Measurements from ENCODE around the gene TEX22.

TEX22 gene

DNA sequence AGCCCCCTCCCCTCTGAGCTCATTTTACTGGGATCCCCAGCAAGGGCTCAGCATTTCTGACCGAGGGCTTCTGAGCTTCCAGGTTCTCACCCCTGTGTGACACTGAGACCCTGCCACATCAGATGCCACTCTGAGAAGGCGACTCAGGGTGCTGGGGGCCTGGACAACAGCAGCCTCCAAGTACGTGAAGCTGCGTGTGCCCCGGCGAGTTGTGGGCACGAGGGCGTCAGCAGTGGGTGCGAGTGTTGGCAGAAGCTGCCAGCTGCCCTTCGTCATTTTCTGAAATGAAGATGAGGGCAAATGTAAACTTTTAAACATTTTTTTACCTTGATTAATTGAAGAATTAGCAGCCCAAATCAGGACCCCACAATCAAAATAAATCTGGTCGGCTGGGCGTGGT, 32.7 kb upstream of the TEX22 start:
- DNase-seq (ENCODE audit: insufficient read length, low spot score) (no peak), FAIRE-seq (no peak)
- no peak for TF ChIP-seq POLR2A (IDR thresholded peaks at IDR 0.05; ENCODE audit: low read depth, low read length)
- TF ChIP-seq TAF1 (IDR thresholded peaks at IDR 0.05; ENCODE audit: low read depth, low read length): no peak
- TF ChIP-seq PAX5 (IDR thresholded peaks at IDR 0.05; ENCODE audit: insufficient read depth, low read length, severe bottlenecking): no peak
- no peak for TF ChIP-seq POLR2AphosphoS5 (IDR thresholded peaks at IDR 0.05; ENCODE audit: low read depth, low read length)
- no peak for TF ChIP-seq SPI1 (IDR thresholded peaks at IDR 0.05; ENCODE audit: low read depth, low read length)
- no peak for TF ChIP-seq POU2F2 (IDR thresholded peaks at IDR 0.05; ENCODE audit: low read depth, low read length)

DNA sequence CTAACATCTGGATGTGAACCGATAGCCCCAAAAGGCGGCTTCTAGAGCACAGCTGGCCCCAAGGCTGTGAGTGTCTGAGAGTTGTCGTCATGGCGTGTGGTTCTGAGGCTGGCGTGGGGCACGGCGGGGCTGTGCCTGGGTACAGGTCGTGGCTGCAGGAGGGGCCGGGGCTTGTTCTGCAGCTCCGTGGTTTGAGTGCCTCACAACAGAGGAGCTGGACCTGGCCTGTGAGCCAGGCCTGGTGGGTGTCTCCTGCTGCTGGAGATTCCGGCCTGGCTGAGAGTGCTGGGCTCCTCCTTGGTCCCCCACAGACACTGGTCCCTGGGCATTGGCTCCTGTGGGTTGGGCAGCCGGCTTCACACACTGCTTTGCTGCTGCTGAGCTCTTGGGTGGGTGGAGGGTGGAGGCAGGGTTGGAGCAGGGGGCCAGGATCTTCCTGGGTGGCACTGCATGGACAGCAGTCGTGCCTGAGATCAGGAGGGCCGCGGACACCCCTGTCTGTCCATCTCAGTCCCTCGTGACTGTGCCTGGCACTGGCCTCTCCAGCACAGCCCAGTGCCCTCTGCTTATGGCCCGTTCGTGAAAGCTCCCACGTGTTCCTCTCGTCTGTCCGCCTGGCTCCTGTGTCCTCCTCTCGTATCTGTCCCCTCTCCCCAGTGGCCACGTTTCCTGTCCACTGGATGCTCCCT, 31.8 kb upstream of the TEX22 start:
- no peak for FAIRE-seq
- TF ChIP-seq PAX5 (IDR thresholded peaks at IDR 0.05; ENCODE audit: insufficient read depth, low read length, severe bottlenecking) (no peak), POLR2AphosphoS5 (IDR thresholded peaks at IDR 0.05; ENCODE audit: low read depth, low read length) (no peak), POU2F2 (IDR thresholded peaks at IDR 0.05; ENCODE audit: low read depth, low read length) (no peak), TAF1 (IDR thresholded peaks at IDR 0.05; ENCODE audit: low read depth, low read length) (no peak), SPI1 (IDR thresholded peaks at IDR 0.05; ENCODE audit: low read depth, low read length) (no peak), POLR2A (IDR thresholded peaks at IDR 0.05; ENCODE audit: low read depth, low read length) (no peak)
- DNase-seq (ENCODE audit: insufficient read length, low spot score): no peak

DNA sequence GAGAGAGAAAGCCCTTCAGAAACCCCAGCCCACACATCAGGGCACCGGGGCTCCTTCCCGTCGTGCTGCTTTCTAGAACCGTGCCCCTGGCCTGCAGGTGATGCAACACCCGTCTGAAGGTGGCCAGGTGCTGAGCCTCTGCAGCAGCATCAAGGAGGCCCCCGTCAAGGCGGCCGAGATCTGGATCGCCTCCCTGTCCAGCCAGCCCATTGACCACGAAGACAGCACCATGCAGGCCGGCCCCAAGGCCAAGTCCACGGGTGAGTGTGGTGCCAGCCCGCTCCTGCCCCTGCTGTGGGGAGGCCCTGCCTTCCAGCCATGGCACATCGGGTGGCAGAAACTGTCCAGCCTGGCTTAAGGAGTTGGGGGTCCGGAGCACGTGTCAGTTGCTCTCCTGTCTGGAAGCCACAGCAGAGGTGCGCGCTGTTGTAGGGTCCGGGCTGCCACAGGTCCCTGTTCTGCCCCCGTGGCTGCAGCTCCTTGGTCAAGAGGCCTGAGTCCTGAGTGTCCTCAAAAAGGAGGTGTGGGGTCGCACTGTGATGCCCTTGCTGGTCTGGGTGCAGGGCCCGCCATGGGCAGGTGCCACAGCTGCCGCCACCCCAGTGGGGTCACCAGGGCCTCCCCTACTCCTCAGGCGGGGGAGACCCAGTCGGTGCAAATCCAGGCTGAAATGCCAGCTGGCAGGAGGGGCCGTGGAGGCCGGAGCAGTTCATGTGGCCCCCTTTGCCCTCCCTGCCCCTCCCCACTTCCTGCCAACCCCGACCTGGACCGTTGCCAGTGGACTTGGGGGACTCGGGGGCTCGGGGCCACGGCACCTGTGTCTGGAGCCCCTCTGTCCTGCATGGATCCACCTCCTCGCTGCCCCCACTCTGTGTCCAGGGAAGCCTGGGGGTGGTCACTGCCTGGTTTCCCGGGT, 31.0 kb upstream of the TEX22 start:
- DNase-seq (ENCODE audit: insufficient read length, low spot score): no peak
- no peak for TF ChIP-seq POU2F2 (IDR thresholded peaks at IDR 0.05; ENCODE audit: low read depth, low read length)
- TF ChIP-seq TAF1 (IDR thresholded peaks at IDR 0.05; ENCODE audit: low read depth, low read length): no peak
- no peak for TF ChIP-seq PAX5 (IDR thresholded peaks at IDR 0.05; ENCODE audit: insufficient read depth, low read length, severe bottlenecking)
- no peak for TF ChIP-seq POLR2A (IDR thresholded peaks at IDR 0.05; ENCODE audit: low read depth, low read length)
- FAIRE-seq: no peak

- DNase-seq (ENCODE audit: insufficient read length, low spot score) (no peak), FAIRE-seq (no peak)
- no peak for TF ChIP-seq POLR2A (IDR thresholded peaks at IDR 0.05; ENCODE audit: low read depth, low read length)
- no peak for TF ChIP-seq POU2F2 (IDR thresholded peaks at IDR 0.05; ENCODE audit: low read depth, low read length)
Measured at GRCh38 chr14:105368032-105368417, 30.3 kb upstream of the TEX22 start.

GRCh38 chr14:105368426-105368825, 29.9 kb upstream of the TEX22 start:
- no peak for TF ChIP-seq SPI1 (IDR thresholded peaks at IDR 0.05; ENCODE audit: low read depth, low read length)
- no peak for TF ChIP-seq POLR2A (IDR thresholded peaks at IDR 0.05; ENCODE audit: low read depth, low read length)
- no peak for TF ChIP-seq PAX5 (IDR thresholded peaks at IDR 0.05; ENCODE audit: insufficient read depth, low read length, severe bottlenecking)
- TF ChIP-seq POLR2AphosphoS5 (IDR thresholded peaks at IDR 0.05; ENCODE audit: low read depth, low read length): no peak
- no peak for TF ChIP-seq TAF1 (IDR thresholded peaks at IDR 0.05; ENCODE audit: low read depth, low read length)
- no peak for TF ChIP-seq POU2F2 (IDR thresholded peaks at IDR 0.05; ENCODE audit: low read depth, low read length)
- DNase-seq (ENCODE audit: insufficient read length, low spot score): no peak
- FAIRE-seq: no peak

GRCh38 chr14:105368910-105369652, 29.3 kb upstream of the TEX22 start:
- no peak for FAIRE-seq
- DNase-seq (ENCODE audit: insufficient read length, low spot score): no peak
- no peak for TF ChIP-seq SPI1 (IDR thresholded peaks at IDR 0.05; ENCODE audit: low read depth, low read length)
- TF ChIP-seq PAX5 (IDR thresholded peaks at IDR 0.05; ENCODE audit: insufficient read depth, low read length, severe bottlenecking): no peak
- no peak for TF ChIP-seq POLR2AphosphoS5 (IDR thresholded peaks at IDR 0.05; ENCODE audit: low read depth, low read length)
- no peak for TF ChIP-seq TAF1 (IDR thresholded peaks at IDR 0.05; ENCODE audit: low read depth, low read length)
- TF ChIP-seq POU2F2 (IDR thresholded peaks at IDR 0.05; ENCODE audit: low read depth, low read length): no peak
- TF ChIP-seq POLR2A (IDR thresholded peaks at IDR 0.05; ENCODE audit: low read depth, low read length): no peak

DNA sequence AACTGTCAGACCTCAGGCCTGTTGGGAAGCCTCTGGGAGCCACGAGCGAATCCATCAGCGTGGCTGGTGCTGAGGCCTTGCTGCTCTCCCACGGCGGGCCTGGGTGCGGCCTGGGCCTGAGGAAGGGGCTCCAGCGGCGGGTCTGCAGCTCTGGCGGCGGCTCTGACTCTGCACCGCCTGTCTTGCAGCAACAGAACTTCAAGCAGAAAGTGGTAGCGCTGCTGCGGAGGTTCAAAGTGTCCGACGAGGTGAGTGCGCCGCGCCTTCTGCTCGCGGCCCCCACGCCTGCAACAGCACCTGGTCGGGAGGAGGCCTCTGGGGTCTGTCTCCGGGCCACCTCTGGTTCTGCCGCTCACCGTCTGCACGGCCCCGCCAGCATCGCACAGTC, 28.7 kb upstream of the TEX22 start:
- FAIRE-seq: no peak
- DNase-seq (ENCODE audit: insufficient read length, low spot score): no peak
- TF ChIP-seq POLR2A (IDR thresholded peaks at IDR 0.05; ENCODE audit: low read depth, low read length): no peak
- TF ChIP-seq SPI1 (IDR thresholded peaks at IDR 0.05; ENCODE audit: low read depth, low read length): no peak
- TF ChIP-seq POLR2AphosphoS5 (IDR thresholded peaks at IDR 0.05; ENCODE audit: low read depth, low read length): no peak
- no peak for TF ChIP-seq TAF1 (IDR thresholded peaks at IDR 0.05; ENCODE audit: low read depth, low read length)
- TF ChIP-seq PAX5 (IDR thresholded peaks at IDR 0.05; ENCODE audit: insufficient read depth, low read length, severe bottlenecking): no peak
- no peak for TF ChIP-seq POU2F2 (IDR thresholded peaks at IDR 0.05; ENCODE audit: low read depth, low read length)

DNA sequence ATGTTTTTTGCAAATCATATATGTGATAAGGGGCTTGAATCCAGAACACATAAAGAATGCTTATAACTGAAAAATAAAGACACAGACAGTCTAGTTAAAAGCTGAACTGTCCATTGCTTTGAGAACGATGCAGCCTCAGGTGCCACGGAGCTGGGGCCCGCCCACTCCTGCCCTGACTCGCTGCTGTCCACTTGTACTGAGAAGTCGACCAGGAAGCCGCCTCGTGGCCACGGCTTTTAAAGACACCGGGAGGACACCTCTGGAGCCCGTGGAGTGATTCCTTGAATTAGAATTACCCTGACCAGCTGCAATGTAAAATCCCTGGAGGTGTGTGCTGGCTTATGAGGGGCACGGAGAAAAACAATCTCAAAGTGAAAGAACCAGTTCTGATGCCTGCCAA, 23.9 kb upstream of the TEX22 start:
- TF ChIP-seq POU2F2 (IDR thresholded peaks at IDR 0.05; ENCODE audit: low read depth, low read length): no peak
- TF ChIP-seq POLR2AphosphoS5 (IDR thresholded peaks at IDR 0.05; ENCODE audit: low read depth, low read length): no peak
- no peak for TF ChIP-seq POLR2A (IDR thresholded peaks at IDR 0.05; ENCODE audit: low read depth, low read length)
- TF ChIP-seq SPI1 (IDR thresholded peaks at IDR 0.05; ENCODE audit: low read depth, low read length): no peak
- TF ChIP-seq PAX5 (IDR thresholded peaks at IDR 0.05; ENCODE audit: insufficient read depth, low read length, severe bottlenecking): no peak
- TF ChIP-seq TAF1 (IDR thresholded peaks at IDR 0.05; ENCODE audit: low read depth, low read length): no peak
- FAIRE-seq (no peak), DNase-seq (ENCODE audit: insufficient read length, low spot score) (no peak)

- TF ChIP-seq SPI1 (IDR thresholded peaks at IDR 0.05; ENCODE audit: low read depth, low read length) (peak; percentile 41), PAX5 (IDR thresholded peaks at IDR 0.05; ENCODE audit: insufficient read depth, low read length, severe bottlenecking) (no peak), POLR2A (IDR thresholded peaks at IDR 0.05; ENCODE audit: low read depth, low read length) (no peak)
- no peak for DNase-seq (ENCODE audit: insufficient read length, low spot score)
- peak; percentile 80 for FAIRE-seq
Measured at GRCh38 chr14:105375635-105376057, 22.7 kb upstream of the TEX22 start.

Measured in GM12891 (cell line).